ENCODE data around the gene THRB.

THRB gene

GRCh38 chr3:24482096-24482705 is 12.4 kb downstream of the THRB start:
- Histone ChIP-seq H3K27me3 (ENCODE audit: insufficient read depth, low read length) (no peaks in the 10 kb centered on the region), H3K4me2 (ENCODE audit: low read length) (no peak overlapping the region), H3K36me3 (ENCODE audit: insufficient read depth, low read length) (no peaks in the 10 kb centered on the region), H3F3A (ENCODE audit: insufficient read depth, low read length) (no peaks in the 10 kb centered on the region), H3K4me3 (ENCODE audit: low read depth, low read length, poor library complexity, severe bottlenecking) (no peak overlapping the region), H2AFZ (ENCODE audit: low read length) (no peak overlapping the region), H3K9ac (ENCODE audit: low read length) (no peak overlapping the region), H3K27ac (ENCODE audit: low read depth, low read length, poor library complexity, severe bottlenecking) (no peak overlapping the region), H3K9me3 (ENCODE audit: low read length) (no peaks in the 10 kb centered on the region), H4K20me1 (ENCODE audit: insufficient read depth, low read length) (no peaks in the 10 kb centered on the region), H3K79me2 (ENCODE audit: insufficient read depth, low read length) (no peaks in the 10 kb centered on the region), H3K9me2 (ENCODE audit: low read depth, low read length) (no peaks in the 10 kb centered on the region), H3K4me1 (ENCODE audit: insufficient read depth, low read length, severe bottlenecking) (no peaks in the 10 kb centered on the region)
- TF ChIP-seq CTCF (IDR thresholded peaks at IDR 0.05; ENCODE audit: low read length) (no peak), EZH2 (IDR thresholded peaks at IDR 0.05; ENCODE audit: borderline replicate concordance, low read length) (no peak)

GRCh38 chr3:24481193-24481592 is 13.5 kb downstream of the THRB start:
- H3K4me2 ChIP-seq (ENCODE audit: low read length): no peak overlapping the region
- no peaks in the 10 kb centered on the region for H3K4me1 ChIP-seq (ENCODE audit: insufficient read depth, low read length, severe bottlenecking)
- no peaks in the 10 kb centered on the region for H3K79me2 ChIP-seq (ENCODE audit: insufficient read depth, low read length)
- no peaks in the 10 kb centered on the region for H3K9me3 ChIP-seq (ENCODE audit: low read length)
- no peak overlapping the region for H3K27ac ChIP-seq (ENCODE audit: low read depth, low read length, poor library complexity, severe bottlenecking)
- no peaks in the 10 kb centered on the region for H3K9me2 ChIP-seq (ENCODE audit: low read depth, low read length)
- H2AFZ ChIP-seq (ENCODE audit: low read length): no peak overlapping the region
- no peak overlapping the region for H3K9ac ChIP-seq (ENCODE audit: low read length)
- H3F3A ChIP-seq (ENCODE audit: insufficient read depth, low read length): no peaks in the 10 kb centered on the region
- no peak overlapping the region for H3K4me3 ChIP-seq (ENCODE audit: low read depth, low read length, poor library complexity, severe bottlenecking)
- no peaks in the 10 kb centered on the region for H3K36me3 ChIP-seq (ENCODE audit: insufficient read depth, low read length)
- H3K27me3 ChIP-seq (ENCODE audit: insufficient read depth, low read length): no peaks in the 10 kb centered on the region
- H4K20me1 ChIP-seq (ENCODE audit: insufficient read depth, low read length): no peaks in the 10 kb centered on the region
- TF ChIP-seq CTCF (IDR thresholded peaks at IDR 0.05; ENCODE audit: low read length): no peak

GRCh38 chr3:24480497-24480896 is 14.2 kb downstream of the THRB start:
- H3K27ac ChIP-seq (ENCODE audit: low read depth, low read length, poor library complexity, severe bottlenecking): no peak overlapping the region
- H3K4me1 ChIP-seq (ENCODE audit: insufficient read depth, low read length, severe bottlenecking): no peaks in the 10 kb centered on the region
- TF ChIP-seq EZH2 (IDR thresholded peaks at IDR 0.05; ENCODE audit: borderline replicate concordance, low read length): no peak
- TF ChIP-seq CTCF (IDR thresholded peaks at IDR 0.05; ENCODE audit: low read length): no peak

More at GRCh38 chr3:24480497-24480896, 14.2 kb downstream of the THRB start:
- H2AFZ ChIP-seq (ENCODE audit: low read length): no peak overlapping the region
- H3K9ac ChIP-seq (ENCODE audit: low read length): no peak overlapping the region
- H3K4me2 ChIP-seq (ENCODE audit: low read length): no peak overlapping the region
- no peaks in the 10 kb centered on the region for H4K20me1 ChIP-seq (ENCODE audit: insufficient read depth, low read length)
- H3K4me3 ChIP-seq (ENCODE audit: low read depth, low read length, poor library complexity, severe bottlenecking): no peak overlapping the region
- H3K27me3 ChIP-seq (ENCODE audit: insufficient read depth, low read length): no peaks in the 10 kb centered on the region
- H3K9me2 ChIP-seq (ENCODE audit: low read depth, low read length): no peaks in the 10 kb centered on the region
- H3K9me3 ChIP-seq (ENCODE audit: low read length): no peaks in the 10 kb centered on the region
- no peaks in the 10 kb centered on the region for H3F3A ChIP-seq (ENCODE audit: insufficient read depth, low read length)
- no peaks in the 10 kb centered on the region for H3K36me3 ChIP-seq (ENCODE audit: insufficient read depth, low read length)
- no peaks in the 10 kb centered on the region for H3K79me2 ChIP-seq (ENCODE audit: insufficient read depth, low read length)
